Pulmonary artery endothelial cell (primary cell): ENCODE results near the gene SLC24A5. TPM values are rescaled to one million over a fixed set of nuclear protein-coding genes. Genes with fewer than 3 reads are reported as not detected.

ENCODE experiments used
- DNase-seq: peaks from one replicate; pipeline ENCODE4 v3.0.0-alpha.2; 2011; ENCODE audit warnings: low read depth, low spot score
- total RNA-seq: library from RNA; depleted of rRNA; stranded (reverse); fragments of >200 nt; gene quantifications from 2 replicates; pipeline ENCODE4 v1.2.3, GENCODE V29; 2014

SLC24A5 gene
- total RNA-seq: not detected in 2 replicates

DNA sequence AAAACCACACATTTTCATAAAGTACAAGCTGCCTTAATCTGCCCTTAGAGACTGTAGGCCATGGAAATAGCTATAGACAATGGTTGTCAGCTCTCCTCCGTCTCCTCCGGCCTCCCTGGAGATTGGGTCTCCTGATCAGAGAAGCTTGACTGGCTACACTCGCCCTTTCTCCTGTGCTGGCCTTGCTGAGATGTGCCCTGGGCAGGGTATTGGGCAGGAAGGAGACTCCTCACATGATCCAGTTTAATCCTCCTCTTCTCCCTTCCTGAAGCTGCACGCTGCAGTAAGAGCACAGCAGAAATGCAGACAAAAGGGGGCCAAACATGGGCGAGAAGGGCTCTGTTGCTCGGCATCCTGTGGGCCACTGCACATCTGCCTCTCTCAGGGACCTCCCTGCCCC, at the start of gene SLC24A5:
Gene SLC24A5 (plus strand): TSS at position 246 of the 400 bp plus-strand sequence. CDS start 55 bp downstream, at position 301.
- DNase-seq: no peak

DNA sequence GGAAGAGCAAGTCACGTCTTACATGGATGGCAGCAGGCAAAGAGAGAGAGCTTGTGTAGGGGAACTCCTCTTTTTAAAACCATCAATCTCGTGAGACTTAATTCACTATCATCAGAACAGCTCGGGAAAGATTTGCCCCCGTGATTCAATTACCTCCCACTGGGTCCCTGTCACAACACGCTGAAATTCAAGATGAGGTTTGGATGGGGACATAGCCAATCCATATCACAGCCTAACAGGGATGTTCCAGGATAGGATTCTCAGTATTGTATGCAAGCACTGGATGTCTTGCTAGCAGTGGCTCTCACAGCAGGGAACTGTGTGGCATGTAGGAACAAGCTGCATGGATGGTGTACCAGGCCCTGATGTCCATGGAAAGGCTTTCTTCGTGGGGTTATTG, 47.8 kb upstream of the SLC24A5 start:
- DNase-seq: no peak

DNA sequence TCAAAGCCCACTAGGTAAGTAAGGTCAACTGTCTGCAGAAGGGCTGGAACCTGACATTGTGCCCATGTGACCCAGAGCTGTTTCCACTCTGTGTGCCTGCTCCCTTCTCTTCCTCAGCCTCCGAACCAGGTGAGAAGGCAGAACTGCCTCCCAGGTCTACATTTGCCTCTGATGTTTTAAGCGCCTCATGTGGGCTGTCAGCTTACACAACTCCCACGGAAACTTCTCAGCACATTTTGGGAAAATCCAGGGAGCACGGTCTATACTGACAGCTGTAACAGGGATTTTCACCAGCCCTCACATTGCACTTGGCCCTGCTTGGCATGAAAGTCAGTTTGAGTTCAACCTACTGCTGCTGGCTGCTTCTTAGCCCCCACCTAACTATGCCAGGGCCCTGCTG, 46.9 kb upstream of the SLC24A5 start:
- no peak for DNase-seq

DNA sequence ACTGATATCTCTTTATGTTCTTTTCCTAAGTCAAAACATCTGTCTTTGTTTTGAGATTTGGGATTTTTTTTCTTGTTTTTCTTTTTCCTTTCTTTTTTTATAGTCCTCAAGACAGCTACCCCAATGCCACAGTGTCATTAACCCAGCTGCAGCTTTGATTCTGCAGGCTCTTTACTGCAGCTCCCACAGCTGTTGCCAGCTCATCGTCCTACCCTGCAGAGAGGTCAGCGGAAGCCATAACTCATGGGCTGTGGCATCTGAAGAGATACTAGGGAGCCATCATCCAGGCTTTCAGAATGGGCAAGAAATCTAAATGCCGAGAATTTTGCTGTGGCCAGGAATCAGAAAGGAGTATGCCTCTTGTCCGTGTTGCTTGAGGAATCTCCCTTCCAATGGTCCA, 44.3 kb upstream of the SLC24A5 start:
- no peak for DNase-seq

DNA sequence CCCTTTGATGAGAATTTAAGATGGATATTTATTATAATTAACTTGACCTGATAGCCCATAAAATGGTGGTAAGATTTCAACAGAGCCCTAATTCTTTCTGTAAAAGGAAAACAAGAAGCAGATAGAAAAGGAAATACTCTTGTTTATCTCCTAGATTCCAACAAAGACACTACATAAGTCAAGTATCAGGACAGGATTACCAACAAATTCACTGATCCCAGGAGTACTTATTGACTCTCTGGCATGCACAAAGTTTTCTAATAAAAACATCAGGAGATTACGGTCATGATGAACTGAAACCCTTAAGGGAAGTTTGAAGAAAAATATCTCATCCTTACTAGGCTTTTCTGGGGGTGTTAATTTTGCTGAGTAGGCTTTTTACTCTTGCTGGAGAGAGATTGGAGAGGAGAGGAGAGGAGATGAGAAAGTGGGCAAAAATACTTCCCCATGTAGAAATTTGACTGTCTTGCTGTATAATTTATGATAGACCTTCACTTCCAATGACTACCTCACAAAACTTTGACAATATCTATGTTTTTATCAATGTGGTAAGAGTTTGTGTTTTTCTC, 43.1 kb upstream of the SLC24A5 start:
- no peak for DNase-seq

DNA sequence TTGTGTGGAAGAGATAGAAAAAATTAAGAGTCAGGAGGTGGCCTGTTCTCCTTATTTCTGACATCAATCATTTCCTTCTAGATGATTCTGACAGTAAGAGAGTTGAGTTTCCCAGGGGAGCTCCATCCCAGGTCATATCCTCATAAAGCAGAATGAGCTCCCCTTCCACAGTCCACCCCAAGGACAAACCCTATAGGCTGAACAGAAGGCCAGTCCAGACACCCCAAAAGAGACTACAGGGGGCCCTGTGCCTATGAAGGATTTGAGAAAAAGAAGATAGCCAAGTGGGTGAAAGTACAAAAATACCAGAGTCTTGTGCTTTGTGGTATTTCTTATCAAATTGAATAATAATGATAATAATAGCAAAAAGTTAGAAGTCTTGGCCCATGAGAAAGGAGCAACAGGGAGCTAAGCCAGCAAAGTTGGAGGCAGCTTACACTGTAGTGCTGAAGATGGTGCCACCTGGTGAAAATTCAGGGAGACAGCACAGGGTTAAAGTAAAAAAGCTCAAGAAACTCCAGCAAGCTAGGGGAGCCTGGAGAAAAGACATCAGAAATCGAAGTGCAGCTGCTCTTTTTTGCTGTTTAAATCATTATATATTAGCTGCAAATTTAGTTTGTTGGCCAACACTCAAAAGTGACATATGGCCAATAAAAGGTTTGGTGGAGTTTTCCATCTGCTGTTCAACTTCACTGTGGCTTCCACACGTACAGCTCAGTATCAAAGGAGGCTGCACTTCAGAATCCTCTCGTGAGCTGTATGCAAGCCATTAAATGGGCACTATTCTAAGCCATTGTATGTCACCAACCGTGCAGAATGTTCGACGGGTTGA, 35.8 kb upstream of the SLC24A5 start:
- no peak for DNase-seq

DNA sequence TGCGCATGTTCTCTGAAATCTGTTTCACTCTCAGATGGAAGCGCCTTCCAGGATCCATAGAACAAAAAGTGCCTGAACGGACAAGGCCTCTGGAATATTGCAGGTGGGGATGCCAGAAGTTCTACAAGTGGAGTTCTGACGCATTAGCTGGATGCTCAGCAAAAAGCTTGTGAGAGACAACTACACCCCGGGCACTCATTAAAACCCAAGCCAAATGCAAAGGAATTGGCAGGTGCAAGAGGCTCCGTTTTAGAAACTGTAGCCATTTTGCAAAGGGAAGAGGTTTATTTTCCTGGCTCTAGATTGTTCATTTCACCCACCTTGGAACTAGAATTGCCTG, 35.2 kb upstream of the SLC24A5 start:
- no peak for DNase-seq

DNA sequence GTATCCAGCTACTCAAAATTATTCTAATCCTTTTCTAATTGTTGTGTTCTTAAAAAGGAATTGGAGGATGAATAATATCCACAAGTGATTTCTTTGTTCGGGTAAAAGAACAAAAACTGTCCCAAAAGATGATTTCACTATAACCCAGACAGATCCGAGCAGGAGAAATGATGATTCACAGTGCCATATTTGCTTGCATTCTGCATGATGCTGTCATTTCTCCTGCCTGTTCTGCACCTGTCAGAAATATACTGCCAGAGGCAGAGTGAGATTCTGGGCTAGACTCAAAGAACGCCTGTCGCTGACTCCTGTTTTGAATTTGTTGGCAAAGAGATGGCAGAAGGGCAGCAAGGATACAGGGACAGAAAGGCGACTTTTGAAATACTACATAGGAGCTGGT, 34.7 kb upstream of the SLC24A5 start:
- no peak for DNase-seq

DNA sequence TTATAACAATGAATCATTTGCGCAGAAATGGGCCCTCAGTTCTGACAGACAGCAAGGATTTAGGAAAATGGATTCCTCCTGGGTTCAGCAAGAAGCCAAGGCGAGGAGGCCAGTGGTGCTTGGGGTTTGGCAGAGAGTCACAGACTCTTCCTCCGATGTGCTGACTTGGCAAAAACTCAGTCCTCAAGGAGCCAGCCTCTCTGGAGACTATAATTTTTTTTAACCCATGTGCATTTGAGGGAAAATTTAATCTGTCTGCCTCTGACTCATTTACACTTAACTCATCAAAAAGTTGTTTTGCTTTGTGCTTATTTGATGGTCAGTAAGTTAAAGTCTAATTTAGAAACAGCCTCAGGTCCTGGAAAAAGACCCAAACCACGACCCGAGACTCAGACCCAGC, 34.2 kb upstream of the SLC24A5 start:
- no peak for DNase-seq

DNA sequence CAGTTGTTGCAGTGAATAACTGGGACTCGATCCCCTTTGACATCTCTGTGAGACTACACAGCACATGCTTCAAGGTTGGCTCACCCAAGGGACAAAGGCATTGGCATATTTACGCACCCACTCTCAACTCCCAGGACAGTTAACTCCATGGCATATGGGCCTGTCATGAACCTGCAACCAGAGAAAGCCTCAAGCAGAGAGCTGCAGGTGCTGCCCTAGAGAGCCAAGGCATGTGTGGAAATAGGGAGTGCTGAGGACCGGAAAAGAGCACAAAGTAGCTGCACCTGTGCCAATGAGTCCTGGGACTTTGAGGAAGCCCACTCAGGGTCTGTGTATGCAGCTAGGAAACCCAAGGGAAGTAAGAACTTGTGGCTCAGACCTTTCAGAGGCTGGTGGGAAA, 32.9 kb upstream of the SLC24A5 start:
- no peak for DNase-seq

DNA sequence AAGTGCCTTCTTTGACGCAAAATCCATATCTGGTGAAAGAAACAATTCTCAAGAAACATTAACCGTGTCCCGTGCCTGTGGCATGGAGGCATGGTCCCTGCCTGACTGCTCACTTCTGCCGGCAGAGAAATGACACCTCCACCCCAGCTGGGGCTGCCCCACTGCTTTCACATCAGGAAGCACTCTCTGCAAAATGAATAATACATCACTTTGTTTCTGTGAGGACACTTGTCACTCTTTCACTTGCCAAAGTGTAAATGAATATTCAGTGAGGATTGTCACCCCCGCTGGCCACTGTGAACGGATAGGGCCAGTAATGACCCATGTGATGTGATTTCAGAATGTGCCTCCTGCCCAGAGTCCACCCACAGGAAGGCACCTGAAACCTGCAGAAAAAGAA, 31.1 kb upstream of the SLC24A5 start:
- DNase-seq: no peak

DNA sequence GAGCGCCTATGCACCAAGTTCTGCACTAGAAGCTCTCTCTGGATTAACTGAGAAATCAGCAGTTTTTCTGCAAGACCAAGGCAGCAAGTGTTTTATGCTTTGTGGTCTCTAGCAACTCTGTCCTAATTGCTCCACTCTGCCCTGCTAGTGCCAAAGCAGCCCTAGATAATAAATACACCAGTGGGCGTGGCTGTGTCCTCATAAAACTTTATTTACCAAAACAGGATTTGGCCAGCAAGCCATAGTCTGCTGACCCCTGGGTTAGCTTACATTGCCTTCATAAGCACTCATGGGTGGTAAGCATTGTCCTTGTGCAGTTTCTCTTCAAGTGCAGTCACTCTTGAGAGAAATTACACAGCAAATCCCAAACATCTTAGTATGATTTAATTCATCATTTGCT, 30.7 kb upstream of the SLC24A5 start:
- DNase-seq: no peak

DNA sequence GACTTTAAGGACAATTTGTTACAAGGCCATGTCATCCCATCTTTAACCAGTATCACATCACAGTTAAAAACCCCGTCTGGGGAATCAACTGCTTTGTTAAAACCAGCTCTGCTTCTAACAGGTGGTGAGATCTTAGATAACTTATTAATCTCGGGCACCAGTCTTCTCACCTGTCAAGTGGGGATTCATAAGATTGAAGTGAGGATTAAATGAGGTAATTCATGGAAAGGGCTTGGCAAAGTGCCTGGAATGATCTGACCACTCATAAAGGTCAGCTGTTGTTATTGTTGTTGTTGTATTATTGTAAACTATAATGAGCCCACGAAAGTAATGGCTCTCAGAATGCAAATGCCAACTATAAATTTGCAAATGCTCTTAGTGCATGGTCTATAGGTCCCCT, 30.1 kb upstream of the SLC24A5 start:
- no peak for DNase-seq

DNA sequence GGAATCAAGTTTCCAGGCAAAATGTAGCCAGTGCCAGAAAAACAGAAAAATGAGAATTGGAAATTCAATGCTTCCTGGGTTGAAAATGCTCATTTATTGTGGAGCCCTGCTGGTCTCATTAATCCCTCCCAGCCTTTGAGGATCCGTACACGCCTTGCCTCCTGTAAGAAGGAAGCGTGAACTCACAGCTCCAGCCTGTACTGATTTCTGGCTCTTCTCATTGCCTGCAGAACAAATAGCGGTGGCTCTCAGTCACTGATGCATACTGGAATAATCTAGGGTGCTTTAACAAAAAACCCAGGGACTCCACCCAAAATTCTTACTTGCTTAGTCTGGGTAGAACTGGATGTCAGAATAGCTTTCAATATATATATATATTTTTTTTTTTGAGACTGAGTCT, 29.3 kb upstream of the SLC24A5 start:
- no peak for DNase-seq

DNA sequence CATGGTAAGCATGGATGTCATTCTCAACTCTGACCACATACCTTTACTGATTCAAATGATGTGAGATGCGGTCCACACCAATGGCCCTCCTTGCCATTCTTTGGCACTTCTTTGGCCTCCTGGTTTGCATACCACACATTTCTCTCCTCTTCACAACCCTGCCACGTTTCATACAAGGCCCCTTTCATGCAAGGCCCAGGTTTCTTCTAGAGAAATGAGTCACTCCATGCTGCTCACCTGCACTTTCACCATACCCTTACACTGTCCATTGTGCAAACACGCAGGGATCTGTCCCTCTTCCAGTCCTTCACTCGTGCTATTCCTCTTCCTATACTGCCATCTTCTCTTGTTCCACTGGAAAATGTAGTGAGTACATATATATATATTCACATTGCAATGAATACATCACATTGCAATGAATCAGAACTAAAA, 24.4 kb upstream of the SLC24A5 start:
- no peak for DNase-seq

DNA sequence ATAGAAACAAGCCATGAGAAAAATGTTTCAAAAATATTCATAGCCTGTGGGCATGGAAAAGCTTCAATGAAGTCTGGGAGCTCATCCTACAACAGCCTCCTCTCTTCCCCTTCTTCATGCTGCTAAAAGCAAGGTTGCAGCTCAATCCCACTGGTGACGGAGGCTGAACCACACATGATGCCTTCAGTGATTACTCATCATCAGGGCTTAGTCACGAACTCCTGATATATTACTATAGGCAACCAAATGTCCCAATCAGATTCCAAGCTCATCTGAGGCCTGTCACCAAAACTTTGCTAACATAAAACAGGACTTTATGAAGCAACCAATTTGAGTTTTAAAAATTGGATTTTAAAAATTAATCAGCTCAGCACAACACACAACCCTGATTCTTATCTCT, 24.0 kb upstream of the SLC24A5 start:
- DNase-seq: no peak

DNA sequence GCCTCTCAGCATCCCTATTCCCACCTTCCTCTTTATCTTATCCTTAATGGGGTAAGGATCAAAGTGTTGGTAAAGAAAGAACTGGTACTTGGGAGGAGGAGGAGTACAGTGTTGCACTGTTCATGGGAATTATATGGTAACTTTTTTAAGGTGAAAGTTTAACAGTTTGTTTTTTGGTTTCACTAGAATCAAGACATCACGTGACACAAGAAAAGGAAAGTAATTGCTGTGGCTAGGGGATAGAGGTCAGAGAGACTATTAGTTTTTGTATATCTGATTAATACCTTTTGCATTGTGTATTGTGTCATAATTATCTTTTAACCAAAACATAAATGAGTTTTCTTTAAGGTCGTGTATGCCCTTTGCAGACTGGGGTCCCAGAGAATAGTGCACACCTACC, 23.5 kb upstream of the SLC24A5 start:
- DNase-seq: no peak

DNA sequence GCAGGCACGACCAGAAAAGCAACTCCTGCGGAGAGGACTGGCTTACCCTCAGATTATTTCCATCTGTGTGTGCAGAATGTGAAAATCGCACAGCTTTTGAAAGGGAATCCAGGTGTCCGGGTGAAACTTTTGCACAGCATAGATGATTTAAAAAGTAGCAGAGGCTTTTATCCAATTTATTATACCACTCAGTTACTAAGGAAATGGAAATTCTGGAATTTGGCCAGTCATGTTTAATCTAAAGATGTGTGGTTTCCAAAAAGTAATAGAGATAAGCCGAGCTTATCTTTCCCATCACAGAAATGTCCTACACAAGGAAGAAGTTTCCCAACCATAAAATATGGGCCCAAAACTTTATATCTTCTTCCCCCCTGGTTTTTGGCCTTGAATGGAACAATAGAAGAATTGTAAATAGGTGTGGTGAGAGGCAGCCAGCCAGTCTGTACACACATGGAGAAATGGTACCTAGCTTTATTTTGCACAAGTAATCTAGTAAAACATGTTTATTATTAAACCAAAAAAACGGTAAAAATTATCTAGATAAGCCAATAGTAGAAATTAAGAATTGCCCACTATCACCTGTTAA, 19.3 kb upstream of the SLC24A5 start:
- no peak for DNase-seq

DNA sequence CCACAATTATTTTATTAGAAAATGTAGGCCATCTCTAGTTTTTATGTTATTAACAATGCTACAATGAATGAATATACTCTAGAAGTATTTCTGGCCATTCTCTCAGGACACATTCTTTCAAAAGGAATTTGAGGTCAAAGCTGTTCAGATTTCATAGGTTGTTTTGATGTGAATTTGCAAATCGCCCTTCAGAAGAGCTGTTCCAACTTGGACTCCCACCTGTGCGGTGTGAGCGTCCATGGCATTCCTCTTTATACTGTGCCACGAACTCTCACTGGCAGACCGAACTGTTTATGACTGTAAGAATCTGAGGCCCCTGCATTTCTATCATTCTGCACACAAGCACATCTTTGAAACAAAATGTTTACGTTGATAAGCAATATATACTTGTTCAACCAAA, 18.6 kb upstream of the SLC24A5 start:
- DNase-seq: no peak

DNA sequence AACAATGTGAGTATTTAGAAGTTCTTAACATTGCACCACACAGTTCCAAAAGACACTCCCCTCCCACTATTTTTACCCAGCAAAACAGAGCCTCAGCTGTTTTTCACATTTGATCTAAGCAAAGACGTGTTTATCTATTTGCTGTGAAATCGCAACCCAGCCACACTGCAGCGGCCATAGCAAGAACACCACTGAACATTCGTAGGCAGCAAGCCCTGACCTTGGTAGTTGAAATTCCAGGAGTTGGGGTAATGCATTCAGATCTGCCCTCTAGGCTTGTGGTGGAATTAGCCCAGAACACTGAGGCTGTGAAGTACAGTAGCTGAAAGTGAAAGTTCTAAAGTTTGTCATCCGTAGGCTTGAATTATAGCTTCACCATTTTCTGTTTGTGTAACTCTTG, 17.1 kb upstream of the SLC24A5 start:
- no peak for DNase-seq

DNA sequence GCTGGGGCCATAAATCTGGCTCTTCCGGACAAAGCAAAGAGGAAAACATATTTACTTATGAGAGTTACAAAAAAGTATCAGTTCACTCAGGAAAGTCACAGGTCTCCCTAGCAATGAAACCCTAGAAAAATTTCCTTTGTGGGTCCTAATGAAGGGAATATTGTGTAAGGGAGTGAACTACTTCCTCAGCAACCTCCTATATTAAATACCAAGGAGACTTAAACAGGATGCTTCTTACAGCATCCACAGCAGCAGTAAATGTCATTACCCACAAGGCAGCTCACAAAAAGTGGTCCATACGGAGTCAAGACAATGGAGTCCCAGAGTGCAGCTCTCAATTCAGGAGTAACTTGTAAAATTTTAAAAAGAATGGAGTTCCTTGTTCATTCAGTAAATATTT, 14.9 kb upstream of the SLC24A5 start:
- no peak for DNase-seq

DNA sequence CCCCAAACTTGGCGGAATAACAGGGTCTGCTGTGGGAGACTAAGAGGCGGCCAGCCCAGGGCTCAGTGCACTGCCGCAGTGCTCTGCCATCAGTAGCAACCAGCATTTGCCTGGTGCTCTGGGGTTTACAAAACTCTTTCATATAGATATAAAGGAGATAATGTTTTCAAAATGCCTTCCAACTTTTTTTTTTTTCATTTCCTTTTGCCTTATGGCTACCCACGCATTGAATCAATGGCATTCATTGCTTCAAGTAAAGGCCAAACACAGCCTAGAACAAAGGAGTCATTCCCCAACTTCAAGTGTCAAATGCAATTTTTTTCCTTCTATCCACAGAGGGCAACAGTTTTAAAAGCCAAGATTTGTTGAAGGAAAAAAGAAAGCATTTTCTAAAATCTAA, 11.6 kb upstream of the SLC24A5 start:
- DNase-seq: no peak
